Stimulated activated CD8-positive, alpha-beta memory T cell treated with anti-CD3 and anti-CD28 coated beads, Interleukin-4, amount 100 ng/mL, for 48 hours (primary cell): Measurements from ENCODE around the gene SAE1.
"Not testable (repeated sequence)": the region's sequence is repeated elsewhere in the genome, so short reads cannot be mapped to it uniquely, and the experiment has no call there.

Experiments used
- DNase-seq: peaks from one replicate; pipeline ENCODE4 v3.0.0-alpha.2; 2020

SAE1 gene

DNA sequence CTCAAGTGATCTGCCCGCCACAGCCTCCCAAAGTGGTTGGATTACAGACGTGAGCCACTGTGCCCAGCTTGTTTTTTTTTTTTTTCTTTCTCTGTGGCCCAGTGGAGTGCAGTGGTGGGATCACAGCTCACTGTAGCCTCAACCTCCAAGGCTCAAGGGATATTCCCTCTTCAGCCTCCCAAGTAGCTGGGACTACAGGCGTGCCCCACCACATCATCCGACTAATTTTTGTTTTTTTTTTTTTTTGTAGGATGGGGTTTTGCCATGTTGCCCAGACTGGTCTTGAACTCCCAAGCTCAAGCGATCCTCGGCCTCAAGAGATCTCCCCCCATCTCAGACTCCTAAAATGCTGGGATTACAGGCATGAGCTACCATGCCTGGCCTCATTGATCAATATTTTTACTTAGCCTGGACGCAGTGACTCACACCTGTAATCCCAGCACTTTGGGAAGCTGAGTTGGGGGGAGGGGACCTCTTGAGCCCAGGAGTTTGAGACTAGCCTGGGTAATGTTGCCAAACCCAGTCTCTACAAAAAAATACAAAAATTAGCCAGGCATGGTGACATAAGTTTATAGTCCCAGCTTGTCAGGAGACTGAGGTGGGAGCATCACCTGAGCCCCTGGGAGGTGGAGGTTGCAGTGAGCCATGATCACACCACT, 1.7 kb downstream of the SAE1 start:
- no peak for DNase-seq

DNA sequence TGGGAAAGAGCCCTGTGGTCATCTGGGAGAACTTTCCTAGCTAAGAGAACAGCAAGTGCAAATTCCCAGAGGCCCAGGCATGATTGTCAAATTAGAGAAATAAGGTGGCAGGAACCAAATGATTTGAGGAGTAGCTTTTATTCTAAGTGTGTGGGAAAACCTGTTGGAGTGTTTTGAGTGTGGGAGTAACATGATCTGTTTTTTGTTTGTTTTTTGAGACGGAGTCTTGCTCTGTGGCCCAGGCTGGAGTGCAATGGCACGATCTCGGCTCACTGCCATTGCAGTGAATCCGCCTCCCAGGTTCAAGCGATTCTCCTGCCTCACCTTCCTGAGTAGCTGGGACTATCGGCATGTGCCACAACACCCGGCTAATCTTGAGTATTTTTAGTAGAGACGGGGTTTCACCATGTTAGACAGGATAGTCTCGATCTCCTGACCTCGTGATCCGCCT, 2.4 kb downstream of the SAE1 start:
- DNase-seq = no peak

DNA sequence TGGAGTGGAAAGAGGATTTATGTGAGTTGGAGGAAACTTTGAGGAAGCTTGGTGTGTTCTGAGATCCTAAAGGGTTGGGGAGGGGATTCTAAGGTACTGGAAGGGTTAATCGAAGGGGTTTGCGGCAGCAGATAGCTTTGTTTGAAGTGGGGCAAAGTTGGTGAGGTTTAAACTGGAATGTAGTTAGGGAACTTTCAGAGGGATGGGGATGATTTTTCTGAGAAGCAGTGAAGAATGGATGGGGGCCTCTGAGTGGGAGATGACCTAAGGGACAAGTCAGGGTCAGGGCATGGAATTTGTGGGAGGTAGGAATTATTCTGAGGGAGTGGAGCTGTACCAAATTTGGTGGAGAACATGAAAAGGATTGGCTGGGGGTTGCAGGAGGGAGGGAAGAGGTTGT, 3.9 kb downstream of the SAE1 start:
- DNase-seq = no peak

DNA sequence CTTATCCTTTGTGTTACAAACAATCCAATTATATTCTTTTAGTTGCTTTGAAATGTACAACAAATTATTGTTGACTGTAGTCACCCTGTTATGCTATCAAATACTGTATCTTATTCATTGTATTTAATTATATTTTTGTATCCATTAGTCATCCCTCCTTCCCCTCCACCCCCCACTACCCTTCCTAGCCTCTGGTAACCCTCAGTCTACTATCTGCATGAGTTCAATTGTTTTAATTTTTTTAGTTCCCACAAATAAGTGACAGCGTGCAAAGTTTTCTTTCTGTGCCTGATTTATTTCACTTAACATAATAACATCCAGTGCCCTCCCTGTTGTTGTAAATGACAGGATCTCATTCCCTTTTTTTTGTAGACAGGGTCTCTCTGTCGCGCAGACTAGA, 4.5 kb downstream of the SAE1 start:
- DNase-seq = no peak

DNA sequence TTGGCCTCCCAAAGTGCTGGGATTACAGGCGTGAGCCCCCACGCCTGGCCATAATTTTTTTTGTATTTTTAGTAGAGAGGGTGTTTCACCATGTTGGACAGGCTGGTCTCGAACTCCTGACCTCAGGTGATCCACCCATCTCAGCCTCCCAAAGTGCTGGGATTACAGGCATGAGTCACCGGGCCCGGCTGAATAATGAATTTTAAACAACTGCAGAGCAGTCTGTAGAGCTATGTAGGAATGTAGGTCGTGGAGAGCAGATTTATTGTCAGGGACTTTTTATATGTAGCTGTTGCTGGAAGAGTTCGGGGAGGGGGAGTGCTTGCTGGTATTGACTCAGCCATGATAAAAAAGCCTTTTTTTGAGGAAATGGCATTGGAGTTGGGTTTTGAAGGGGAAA, 10.6 kb downstream of the SAE1 start:
- not testable (repeated sequence) for DNase-seq

DNA sequence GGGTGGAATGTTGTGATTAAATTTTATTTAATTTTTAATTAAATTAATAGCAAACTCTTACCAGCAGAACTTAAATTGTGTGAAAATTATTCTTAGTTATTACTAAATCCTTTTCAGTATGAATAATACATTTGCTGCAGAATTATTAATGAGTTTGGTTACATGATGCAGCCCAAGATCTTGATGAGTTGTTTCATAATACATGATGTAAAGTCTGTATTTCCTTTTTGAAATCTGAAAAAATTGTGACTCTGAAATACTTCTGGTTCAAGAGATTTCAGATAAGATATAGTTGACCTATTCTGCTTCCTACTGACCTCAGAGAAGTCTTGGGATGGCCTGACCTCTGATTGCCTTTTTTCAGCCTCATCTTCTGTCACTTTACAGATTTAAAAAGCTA, 11.1 kb downstream of the SAE1 start:
- DNase-seq = no peak

DNA sequence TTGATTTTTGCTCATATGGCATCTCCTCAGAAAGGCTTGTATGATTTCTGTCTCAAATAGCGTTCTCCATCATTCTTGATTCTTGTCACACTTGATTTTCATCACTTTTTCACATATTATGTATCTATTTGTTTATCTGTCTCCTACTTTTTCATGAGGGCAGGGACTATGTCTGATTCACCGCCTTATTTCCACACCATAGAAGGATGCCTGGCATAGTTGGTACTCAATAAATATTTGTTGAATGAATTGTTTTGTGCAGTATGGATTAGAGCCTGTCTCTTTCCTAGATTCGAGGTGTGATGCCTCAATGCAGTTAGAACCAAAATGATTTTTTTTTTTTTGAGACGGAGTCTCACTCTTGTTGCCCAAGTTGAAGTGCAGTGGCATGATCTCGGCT, 12.1 kb downstream of the SAE1 start:
- no peak for DNase-seq

DNA sequence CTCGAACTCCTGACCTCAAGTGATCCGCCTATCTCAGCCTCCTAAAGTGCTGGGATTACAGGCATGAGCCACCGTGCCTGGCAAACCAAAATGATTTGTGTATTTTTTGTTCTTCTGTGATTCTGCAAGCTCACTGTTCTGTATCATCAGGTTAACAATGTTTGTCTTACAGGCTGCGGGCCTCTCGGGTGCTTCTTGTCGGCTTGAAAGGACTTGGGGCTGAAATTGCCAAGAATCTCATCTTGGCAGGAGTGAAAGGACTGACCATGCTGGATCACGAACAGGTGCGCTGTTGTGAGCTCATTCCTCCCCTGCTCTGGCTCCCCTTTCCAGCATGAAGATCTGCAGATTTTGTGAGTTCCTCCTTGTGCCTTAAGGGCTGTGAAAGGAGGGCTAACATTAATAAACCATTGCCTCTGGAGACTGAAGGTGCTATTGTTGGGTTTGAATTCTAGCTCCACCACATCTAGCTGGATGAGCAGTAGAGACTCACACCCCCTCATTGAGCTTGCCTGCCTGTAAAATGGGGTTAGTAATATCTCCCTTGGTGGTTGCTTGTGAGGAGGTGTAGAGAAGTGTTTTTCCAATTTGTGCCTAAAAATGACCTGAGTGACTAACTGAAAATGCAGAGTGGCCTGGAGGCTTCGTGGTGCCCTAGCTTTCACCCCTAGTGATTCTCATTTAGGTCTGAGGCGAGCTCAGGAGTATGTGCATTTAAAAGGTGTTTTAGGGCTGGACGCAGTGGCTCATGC, 12.9 kb downstream of the SAE1 start:
- no peak for DNase-seq

DNA sequence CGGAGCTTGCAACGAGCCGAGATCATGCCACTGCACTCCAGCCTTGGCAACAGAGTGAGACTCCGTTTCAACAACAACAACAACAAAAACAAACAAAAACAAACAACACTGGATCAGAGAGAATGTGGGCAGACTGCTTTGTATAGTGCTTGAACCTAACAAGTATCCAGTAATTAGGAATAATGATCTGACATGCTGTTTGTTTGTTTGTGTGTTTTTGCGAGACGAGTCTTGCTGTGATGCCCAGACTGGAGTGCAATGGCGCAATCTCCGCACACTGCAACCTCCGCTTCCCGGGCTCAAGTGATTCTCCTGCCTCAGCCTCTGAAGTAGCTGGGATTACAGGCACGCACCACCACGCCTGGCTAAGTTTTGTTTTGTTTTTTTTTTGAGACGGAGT, 14.0 kb downstream of the SAE1 start:
- DNase-seq = no peak

DNA sequence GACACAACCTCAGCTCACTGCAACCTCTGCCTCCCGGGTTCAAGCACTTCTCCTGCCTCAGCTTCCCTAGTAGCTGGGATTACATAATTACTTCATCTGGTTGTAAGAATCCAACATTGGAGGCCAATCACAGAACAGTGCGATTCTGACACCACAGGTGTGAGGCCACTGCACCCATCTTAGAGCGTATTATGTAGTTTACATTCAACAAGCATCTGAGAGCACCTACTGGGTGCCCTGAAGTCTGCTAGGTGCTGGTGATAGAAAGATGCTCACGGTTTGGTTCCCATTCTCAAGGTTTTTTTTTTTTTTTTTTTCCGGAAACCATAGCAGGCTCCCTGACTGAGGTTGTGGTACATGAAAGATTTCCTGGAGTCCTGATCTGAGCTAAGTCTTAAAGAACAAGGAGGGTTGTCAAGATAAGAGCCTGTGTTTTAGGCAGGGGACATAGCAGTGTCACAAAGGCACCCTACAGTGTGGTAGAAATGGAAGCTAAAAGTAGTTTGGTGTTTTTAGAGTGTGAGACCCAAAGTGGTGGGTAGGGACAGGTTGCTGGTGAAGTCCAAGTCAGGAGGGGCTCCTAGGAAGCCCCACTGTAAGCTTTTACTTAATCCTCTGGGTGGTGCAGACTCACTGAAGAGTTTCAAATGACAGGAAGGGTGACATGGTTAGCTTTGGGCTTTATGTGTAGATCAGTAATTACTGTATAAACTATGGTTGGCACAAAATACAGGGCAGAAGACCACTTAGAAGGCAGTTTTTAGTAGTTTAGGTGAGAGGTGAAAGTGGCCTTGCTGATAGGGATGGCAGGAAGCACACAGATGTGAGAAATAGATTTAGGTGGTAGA, 15.2 kb downstream of the SAE1 start:
- DNase-seq = no peak

DNA sequence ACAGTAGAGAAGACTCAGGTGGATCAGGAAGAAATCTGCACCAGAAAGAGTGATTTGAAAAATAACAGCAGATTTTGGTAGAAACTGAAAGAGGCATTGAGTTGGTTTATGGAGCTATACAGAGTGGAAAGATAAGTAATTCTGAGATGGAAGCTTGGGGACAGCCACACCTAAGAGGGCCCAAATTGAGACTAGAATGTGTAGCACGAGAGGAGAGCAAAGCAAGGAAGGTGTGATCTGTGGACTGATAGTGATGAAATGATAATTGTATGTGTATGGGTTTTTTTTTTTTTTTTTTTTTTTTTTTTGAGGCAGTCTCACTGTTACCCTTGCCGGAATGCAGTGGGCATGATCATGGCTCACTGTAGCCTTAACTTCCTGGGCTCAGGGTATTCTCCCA, 16.3 kb downstream of the SAE1 start:
- no peak for DNase-seq

DNA sequence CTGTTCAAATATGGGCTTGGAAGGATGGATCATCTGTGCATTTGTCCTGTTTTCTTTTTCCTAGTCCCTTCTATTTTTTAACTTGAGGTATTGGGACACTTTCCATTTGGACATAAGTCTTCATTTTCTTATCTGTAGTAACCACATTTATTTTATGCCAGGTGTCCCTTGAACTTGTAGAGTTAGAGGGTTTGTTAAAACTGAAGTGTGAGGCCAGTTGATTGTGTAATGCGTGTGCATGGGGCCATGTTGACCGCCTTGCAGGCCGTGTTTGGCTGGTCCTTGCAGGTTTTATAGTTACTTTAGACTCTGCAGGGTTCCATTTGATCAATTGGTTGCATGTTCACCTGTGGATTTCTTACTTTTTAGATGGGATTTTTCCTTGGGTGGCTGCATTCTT, 21.0 kb downstream of the SAE1 start:
- no peak for DNase-seq

DNA sequence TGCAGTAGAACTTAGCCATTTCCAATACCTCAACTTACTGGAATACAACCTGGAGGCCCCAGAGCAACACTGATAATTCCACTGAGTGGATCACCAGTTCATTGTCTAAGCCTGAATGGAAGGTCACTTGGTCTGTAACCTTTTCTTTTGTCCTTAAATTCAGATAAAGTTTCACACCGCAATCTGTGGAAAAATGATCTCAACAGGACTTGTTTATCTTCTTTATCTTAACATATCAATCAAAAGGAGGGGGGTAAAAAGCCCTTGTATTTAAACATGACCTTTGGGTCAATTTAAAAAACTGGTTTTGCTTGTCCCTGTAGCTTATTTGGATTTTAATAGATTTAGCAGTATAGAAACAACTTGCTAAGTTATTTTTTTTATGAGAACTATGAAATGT, 21.6 kb downstream of the SAE1 start:
- DNase-seq = no peak

DNA sequence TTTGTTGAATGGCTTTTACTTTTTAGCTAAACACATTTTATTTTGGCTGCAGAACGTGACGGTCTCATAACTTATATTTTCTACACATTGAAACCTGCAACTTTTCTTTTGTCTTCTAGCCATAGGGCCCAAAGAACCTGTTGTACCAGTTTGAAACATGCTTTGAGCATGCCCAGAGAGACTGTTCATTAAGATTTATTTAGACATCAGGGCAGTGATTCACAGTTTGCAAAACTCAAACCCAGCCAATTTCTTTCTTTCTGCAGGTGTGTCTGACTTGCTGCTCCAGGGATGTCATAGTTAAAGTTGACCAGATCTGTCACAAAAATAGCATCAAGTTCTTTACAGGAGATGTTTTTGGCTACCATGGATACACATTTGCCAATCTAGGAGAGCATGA, 22.0 kb downstream of the SAE1 start:
- DNase-seq = no peak

DNA sequence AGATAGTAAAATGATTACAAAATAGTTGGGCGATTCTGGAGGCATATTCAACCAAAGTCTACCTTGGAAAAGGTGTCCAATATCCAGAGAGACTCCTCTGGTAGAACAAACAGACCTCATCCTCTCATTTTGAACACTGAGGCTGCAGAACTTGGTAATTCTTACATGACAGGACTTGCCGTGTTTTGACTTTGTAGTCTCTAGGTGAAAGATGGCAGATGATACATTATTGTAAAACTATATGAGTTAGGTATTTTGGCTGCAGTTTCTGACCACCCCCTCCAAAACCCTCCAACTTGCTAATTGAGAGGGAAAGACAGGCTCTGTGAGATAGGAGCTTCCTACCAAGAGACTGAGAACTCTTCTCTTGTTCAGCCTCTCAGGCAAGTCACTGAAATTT, 22.6 kb downstream of the SAE1 start:
- DNase-seq = no peak

DNA sequence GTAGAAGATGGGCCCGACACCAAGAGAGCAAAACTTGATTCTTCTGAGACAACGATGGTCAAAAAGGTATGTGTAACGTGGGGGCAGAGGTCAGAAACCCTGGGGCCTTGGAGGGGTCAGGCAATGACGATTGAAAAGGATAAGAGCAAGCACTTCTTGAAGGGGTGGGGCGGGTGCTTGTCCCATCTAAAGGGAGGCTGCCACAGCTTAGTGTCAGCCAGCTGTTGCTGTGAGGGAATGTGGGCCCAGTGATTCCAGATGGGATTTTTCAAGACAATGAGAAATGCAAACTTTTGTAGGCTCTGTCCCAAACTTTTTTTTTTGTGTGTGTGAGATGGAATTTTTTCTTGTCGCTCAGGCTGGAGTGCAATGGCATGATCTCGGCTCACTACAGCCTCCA, 24.5 kb downstream of the SAE1 start:
- DNase-seq = no peak

DNA sequence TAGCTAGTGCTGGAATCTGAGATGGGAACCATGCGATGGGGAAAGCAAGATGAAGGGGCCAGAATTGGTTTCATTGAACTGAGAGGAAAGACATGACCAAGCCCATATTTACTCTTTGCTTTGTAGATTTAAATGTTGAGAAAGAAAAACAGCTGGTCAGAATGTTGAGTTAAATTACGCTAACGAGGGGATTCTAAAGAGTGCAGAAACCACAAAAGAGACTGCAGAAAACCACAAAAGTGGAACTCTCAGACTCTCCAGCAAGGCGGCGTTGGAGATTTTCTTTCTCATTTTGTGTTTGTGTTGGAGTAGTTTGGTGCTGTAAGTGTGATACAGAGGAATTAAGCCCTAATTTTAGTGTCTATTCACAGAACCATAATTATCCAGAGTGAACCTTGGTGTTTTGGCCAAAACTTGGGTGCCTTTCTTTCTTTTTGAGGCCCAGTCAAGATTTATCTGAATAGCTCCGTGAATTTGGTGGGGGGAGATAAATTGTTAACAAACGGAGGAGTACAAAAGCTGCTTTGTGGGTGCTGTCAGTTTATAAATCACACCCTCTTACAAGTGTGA, 26.3 kb downstream of the SAE1 start:
- DNase-seq = no peak

DNA sequence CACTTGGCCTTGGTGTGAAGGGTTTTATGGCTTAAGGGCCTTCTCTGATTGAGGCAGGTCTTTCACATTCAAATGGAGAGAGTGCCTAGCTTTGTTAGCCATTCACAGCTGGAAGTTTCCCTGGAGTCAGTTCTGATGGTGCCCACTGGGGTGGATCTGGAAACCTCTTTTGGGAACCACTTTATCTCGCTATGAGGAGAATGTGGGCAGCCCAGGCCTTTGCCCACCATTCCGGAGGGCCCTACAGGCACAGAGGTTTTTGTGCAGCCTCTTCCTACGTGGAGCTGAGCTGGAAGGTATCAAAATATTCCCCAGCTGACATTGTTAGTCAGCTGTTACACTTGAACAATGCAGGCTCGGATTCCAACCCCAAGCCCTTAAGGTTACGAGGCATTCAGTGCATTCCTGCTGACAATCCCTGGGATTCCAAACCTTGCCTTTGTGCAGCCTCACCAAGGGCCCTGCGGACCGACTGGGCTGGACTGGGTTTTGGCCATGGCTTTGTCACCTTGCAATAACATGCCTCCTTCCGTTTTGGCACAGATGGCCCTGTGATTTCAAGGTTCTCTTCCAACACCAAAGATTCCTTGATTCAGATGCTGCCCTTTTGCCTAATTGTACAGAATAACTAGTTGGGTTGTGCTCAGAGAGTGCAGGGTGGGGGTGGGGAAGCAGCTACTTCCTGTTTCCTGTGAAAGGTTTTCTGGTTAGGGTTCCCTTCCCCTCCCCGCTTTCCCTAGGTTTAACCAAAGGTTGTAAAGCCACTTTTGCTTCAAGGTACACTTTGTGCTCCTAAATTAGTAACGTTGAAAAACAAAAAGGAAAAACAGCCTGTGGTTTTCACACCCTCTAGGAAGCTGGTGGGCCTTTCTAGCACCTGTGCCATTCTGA, 27.0 kb downstream of the SAE1 start:
- DNase-seq = peak; percentile 39

DNA sequence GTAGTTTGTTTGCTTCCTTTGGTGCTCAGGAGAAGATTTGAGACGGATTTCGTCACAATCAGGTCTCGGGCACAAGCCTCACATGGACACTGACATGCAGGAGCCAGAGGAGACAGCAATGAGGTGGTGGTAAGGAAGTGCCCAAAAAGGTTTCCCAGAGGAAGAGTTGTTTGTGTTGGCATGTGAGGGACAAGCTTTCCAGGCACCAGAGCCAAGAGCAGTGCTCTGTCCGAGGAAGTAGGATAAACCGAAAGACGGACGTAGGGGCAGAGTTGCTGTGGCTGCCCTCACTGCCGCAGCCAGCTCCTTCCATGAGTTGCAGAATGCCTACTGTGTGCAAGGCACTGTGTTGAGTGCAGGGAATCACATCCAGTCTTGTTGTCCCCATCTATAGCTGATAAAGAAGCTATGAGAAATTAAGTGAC, 27.7 kb downstream of the SAE1 start:
- no peak for DNase-seq

DNA sequence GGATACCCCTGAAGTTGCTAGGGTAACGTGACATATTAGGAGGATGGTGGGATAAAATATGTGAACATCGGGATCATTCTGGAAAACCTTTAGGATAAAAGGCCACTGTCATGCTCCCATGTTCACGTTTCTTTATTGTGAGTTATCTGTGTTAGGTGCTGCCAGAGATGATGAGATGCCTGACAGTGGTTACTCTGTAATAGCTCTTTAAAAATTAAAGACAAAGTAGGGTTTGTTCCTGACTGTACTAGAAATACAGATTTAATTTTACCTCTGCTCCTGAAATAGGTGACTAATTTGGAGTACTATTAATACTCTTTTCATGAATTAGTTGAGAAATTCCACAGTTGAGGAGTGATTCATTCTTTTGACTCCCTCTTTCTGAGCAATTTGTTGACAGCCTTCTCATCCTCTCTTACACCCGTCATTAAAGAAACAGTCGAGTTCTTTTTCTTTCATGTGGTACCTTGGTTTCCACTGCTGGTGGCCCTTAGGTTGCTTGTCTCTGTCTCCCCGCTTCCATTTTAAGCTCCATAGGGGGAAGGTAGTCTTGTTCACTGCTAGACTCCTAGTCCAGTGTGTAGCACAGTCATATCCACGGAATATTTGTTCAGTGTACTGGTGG, 28.4 kb downstream of the SAE1 start:
- peak; percentile 49 for DNase-seq

DNA sequence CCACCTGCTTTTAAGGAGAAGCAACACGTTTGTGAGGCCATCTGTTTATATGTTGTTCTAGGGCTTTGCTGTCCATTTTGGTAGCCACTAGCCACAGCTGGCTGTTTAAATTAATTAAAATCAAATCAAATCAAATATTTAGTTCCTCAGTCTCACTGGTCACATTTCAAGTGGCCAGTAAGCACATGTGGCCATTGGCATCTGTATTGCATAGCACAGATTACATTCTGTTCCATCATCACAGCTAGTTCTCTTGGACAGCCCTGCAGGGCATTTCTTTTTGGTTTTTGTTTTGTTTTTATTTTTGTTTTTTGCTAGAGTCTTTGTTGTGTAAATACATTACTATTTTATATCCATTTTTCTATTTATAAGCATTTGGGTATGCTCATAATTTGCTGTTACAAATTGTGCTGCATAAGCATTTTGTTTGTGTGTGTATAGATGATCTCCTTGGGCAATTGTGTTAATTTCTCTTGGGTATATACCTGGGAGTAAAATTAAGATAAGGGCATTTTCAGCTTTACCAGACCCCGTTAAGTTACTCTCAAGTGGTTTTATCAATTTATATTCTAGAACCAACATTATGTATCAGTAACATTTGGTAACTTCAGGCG, 31.3 kb downstream of the SAE1 start:
- DNase-seq = no peak

DNA sequence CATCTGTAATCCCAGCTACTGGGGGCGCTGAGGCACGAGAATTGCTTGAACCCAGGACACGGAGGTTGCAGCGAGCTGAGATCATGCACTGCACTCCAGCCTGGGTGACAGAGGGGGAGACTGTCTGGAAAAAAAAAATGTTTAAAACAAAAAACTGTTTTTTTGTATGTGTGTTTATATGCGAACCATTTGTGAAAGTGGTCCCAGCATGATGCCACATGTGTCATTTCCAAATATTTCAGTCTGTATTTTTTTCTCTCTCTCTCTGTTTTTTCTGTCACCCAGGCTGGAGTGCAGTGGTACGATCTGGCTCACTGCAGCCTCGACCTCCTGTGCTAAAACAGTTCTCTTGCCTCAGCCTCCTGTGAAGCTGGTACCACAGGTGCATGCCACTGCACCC, 37.4 kb downstream of the SAE1 start:
- no peak for DNase-seq
